HG03575 (cell line): ENCODE data around the gene TFPI2.
"Not testable (repeated sequence)": the region's sequence is repeated elsewhere in the genome, so short reads cannot be mapped to it uniquely, and the experiment has no call there.

Experiments
- ATAC-seq: cut with Tn5 transposase; IDR thresholded peaks from one replicate; pipeline ENCODE4 v1.9.1; 2021; ENCODE audit not compliant: unreplicated experiment, insufficient number of reproducible peaks, low FRiP score; ENCODE audit errors: extremely low read depth

Gene TFPI2

GRCh38 chr7:93911242-93911641 is 20.7 kb upstream of the TFPI2 start:
- not testable (repeated sequence) for ATAC-seq

- no peak for ATAC-seq
Measured at GRCh38 chr7:93910076-93910994, 19.8 kb upstream of the TFPI2 start.

GRCh38 chr7:93906267-93906666 is 15.7 kb upstream of the TFPI2 start, which contains the start of gene GNGT1:
Gene GNGT1, plus strand, starts transcription at chr7:93906567. Its CDS starts 180 bp downstream, at chr7:93906747.
- no peak for ATAC-seq

GRCh38 chr7:93902777-93903423 is 12.3 kb upstream of the TFPI2 start:
- ATAC-seq, result no peak

DNA sequence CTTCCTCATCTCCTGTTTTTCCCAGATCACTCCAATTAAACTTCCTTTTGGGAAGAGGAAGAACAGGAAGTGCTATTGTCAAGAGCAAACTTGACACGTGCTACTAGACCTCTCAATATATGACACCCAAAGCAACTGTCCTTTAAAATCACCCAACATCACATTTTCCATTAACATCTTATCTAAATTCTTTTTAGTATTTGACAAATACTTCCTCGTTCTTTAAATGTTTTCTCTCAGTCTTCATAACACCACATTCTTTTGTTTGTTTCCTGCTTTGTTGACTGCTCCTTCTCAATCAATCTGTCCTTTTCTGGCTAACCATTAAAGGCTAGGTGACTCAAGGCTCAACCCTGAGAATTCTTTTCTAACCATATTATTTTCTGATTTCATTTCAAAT is 7.1 kb upstream of the TFPI2 start:
- ATAC-seq, result no peak

DNA sequence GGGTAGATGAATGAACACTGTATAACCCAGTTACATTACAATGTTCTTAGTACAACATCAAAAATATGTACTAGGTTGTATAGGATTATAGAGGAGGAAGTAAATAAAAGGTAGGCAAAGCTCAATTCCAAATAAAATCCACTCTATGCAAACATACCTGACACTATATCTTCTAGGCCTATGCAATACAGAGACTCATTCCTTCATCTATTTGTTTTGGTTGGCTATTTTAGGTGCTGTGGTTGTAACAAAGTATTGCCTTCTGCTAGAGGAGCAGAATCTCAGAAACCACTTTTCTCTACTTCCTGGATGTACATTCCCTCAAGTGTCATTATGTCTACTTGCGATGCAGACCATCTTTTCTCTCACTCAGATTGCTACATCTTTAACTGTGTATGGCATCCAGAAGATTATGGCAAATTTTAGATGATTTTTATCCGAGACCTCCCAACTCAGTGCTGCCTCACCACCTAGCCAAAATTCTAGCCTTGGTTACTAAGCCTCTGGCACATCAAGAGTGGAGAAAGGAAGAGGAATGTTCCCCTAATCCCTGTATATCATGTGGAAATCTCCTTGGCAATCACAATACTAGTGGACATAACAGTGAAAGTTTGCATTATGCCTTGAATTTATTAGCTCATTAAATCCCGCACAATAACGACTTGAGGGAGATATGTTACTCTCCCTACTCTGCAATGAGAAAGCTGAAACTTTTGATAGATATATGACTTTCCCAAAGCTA is 5.5 kb upstream of the TFPI2 start:
- no peak for ATAC-seq

DNA sequence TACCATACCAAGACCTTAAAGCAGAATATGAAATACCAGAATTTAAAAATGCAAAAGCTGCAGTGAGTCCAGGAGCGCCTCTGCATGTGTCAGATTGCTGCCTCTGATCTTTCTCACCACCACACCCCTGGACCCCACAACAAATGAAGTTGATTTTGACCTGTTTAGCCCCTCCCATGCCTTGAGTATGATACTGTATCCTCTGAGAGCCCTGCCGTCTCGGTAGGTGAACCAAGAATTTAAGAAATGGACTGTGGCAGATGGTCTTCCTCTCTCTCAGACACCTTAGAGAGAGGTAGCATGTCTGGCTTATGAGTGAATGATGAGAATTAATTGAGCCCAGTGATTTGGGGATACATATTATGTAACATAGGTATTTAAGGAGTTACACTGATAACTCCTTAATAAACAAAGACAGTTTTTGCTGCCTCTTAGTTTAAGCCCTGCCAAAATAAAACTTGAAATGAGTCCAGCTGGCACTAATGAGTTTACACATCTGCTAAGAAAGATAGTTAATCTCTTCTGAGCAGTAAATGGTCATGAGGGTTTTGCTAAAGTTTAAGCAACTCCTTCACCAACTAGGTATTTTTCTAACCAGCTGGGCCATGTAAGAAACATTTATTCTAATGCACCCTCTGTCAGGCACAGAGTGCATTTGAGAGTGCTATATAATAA is 4.5 kb upstream of the TFPI2 start:
- ATAC-seq, result no peak

- ATAC-seq, result no peak
Measured at GRCh38 chr7:93894426-93894825, 3.9 kb upstream of the TFPI2 start.

DNA sequence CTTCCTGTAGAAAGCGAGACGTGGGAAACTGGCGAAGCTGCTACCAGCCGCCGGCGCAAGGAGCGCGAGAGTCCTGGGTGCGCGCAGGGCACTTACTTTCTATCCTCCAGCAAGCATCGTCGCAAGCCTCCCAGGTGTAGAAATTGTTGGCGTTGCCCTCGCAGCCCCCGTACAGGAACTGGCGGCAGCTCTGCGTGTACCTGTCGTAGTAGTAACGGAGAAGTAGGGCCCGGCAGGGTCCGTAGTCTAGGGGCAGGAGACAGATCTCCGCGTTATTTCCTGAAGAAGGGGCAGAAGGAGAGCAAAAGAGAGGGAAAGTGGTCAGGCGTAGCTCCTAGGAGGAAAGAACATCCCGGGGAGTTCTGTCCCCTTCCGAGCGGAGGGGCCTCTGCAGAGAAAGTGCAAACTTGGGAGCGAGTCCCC is 501 bp downstream of the TFPI2 start:
- no peak for ATAC-seq

DNA sequence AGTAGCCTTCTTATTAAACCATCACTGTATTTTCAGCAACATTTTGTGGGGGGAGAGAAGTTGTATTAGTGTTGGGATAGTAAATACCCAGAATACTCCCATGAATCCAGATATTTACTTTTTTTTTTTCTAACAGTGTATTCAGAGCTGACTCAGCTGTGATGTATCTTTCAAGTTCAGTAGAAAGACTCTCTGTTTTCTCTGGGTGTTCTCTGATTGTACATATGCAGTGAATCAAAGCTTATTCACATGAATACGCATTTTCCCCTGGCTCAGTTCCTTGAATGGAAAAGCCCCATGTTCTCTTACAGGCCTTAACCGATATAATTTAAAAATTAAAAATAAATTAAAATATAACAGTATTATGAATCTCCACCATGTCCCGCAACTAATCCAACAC is 1.3 kb downstream of the TFPI2 start:
- ATAC-seq, result no peak

DNA sequence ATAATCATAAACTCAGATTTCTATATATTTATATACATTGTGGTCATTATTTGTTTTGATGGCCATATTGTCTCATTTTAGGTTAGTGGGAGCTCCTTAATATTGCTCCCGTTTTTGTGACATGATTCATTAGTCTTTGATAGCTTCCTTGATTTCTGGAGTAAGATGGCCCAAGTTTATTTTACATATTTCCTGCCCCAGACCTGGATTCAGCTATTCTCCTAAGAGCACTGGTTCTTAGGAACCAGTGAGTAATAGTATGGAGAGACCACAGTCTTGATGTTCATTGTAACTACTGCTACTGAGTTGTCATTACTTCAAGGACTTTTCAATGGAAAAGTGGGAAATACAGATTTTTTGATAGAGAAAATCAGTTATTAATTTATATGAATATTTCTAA is 6.0 kb downstream of the TFPI2 start:
- no peak for ATAC-seq

DNA sequence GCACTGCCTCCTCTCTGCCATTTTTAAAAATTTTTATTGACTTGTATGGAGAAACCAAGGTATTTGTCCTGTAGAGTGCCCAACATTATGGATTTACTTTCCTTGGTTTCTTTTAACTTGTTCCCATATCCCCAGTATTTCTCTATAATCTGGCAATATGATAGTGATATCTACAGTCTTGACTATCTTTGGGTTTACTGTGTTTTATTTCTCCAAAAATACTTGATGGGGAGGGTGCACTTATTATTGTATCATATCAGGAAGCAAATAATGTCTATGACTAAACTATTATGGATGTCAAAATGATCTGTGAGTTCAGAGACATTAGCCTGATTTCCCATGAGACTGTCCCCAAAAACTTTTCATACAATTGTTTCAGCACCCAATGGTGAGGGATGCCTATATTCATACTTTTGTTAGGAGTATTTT is 6.6 kb downstream of the TFPI2 start:
- no peak for ATAC-seq

DNA sequence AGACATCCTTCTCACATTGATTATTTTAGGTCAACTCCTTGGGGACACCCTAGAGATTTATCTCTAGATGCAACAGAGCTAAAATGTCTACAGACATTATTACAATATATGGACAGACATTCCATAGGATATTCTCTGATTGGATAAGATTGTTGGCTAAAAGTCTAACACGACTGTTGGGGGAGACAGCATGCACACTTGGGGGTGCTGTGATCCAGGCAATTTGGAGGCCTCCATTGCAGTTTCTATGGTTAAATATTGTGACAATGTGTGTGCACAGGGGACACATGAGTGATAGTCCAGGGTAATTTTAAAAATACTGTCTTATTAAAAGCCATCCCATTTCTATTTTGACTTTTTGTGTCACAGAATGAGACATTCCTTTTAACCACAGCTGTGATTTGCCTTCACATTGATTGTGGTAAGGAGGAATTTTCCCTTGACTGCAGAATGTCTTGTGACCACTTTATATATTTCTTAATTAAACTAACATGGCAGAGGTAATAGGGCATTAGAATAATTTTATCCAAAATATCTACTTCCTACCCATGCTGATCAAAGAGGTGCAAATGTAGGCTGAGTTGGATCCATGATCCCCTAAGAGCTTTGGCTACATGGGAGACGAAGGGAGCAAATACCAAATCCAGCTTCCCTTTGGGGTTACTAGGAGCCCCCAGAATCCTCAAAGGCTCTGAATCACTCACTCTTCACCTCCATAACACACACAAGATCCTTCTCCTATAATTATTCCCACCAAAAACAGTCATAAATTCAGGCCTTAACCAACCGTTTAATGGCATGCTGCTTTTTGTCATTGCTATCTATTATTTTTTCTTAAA is 7.3 kb downstream of the TFPI2 start:
- no peak for ATAC-seq

DNA sequence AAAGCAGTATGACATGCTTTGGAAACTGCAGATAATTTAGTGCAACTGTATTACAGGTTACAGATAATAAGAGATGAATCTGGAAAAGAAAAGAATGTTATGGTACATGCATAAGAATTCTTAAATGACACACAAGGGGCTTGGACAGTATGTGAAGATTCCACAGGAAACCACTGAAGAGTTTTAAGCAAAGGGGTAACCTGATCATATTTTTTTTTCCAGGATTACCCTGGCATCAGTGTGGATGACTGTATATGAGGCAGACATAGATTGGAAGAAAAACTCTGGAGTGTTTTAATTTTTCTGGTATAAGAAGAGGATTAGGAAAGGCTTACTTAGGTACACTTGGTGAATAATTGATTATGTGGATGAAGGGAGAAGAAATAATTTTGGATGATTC is 8.1 kb downstream of the TFPI2 start:
- ATAC-seq, result no peak

DNA sequence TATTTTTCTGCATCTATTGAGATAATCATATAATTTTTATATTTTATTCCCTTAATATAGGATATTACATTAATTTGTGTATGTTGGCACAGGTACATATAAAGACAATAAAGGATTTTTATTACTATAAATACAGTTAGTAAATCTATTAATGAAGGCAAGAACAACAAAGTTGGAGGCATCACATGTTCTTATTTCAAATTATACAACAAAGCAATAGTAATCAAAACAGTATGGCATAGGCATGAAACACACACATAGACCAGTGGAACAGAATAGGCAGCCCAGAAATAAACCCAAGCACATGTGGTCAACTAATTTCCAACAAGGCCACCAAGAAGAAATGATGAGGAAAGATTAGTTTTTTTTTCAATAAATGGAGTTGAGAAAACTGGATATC is 11.2 kb downstream of the TFPI2 start:
- ATAC-seq, result no peak

- no peak for ATAC-seq
Measured at GRCh38 chr7:93877742-93878141, 12.8 kb downstream of the TFPI2 start.

GRCh38 chr7:93873998-93874574 is 16.5 kb downstream of the TFPI2 start:
- ATAC-seq, result no peak

- no peak for ATAC-seq
Measured at GRCh38 chr7:93866886-93867285, 23.7 kb downstream of the TFPI2 start.
